SU-DHL-6 (cell line): ENCODE measurements around the gene KRT84.

ENCODE experiments used
- CTCF ChIP-seq: fragments of 200-600 bp; sonication (generic); IDR thresholded peaks from one replicate; pipeline ENCODE4 v1.5.1; 2017; ENCODE audit warnings: antibody characterized with exemption, mild to moderate bottlenecking, low read length, moderate library complexity; ENCODE audit not compliant: insufficient read depth, poor library complexity, severe bottlenecking
- EZH2phosphoT487 ChIP-seq: fragments of 200-600 bp; sonication (generic), shearing (Covaris generic); conservative IDR thresholded peaks from 2 replicates; pipeline ENCODE4 v1.6.1; 2018; ENCODE audit warnings: mild to moderate bottlenecking, antibody characterized with exemption, low read length, moderate library complexity, mixed read lengths

- no peak for TF ChIP-seq EZH2phosphoT487
- no peak for TF ChIP-seq CTCF
Observed at GRCh38 chr12:52400906-52401305, 15.5 kb upstream of the KRT84 start.
